Measurements from ENCODE around the gene ZDHHC16.
"Not testable (repeated sequence)": the region's sequence is repeated elsewhere in the genome, so short reads cannot be mapped to it uniquely, and the experiment has no call there.

The ZDHHC16 gene

DNA sequence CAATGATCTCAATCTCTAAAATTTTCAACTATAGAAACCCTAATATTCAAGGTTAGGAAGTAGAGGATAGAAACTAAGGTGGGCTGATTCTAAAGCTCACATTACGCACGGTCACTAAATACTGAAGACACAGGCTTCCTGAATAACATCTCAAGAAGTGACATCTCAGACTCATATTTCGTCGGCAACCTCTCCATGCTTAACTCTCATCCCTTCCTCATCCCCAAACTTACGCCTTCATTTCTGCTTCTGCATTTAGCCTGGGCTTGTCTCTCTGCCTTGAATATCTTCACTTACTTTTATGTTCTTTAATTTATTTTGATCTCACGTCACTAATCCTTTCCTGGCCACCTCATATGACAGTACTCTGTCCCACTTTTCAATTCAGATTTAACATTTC lies 10.8 kb upstream of the ZDHHC16 start:
- DNase-seq, result no peak

DNA sequence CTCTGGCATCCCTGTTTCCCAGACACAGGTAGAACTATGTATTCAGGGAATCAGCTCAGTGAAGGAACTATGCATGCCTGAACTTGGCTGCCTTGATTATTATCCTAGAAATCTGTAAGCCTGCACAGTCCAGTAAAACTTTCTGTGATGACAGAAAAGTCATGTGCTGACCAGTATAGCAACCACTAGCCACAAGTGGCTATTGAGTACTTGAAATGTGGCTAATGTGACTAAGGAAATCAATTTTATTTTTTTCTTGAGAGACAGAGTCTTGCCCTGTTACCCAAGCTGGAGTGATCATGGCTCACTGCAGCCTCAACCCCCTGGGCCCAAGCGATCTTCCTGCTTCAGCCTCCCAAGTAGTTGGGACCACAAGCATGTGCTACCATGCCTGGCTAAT lies 3.7 kb upstream of the ZDHHC16 start:
- DNase-seq, result no peak

DNA sequence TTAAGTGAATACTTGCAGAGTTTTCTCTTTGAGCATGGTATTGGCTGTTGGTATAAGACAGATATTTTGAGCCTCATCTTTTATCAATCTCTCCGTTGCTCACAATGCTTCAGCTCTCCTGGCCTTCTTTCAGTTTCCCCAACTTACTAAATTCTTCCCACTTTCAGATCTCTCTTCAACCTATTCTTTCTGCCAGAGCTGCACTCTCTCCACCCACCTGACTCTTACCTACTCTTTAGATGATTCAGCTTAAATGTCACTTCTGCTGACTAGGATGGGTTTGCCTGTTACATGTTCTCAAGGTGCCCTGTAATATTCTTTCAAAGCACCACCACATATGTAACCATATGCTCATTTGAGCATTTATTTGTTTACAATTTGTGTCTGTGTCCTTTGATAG lies 1.8 kb upstream of the ZDHHC16 start:
- no peak for DNase-seq

DNA sequence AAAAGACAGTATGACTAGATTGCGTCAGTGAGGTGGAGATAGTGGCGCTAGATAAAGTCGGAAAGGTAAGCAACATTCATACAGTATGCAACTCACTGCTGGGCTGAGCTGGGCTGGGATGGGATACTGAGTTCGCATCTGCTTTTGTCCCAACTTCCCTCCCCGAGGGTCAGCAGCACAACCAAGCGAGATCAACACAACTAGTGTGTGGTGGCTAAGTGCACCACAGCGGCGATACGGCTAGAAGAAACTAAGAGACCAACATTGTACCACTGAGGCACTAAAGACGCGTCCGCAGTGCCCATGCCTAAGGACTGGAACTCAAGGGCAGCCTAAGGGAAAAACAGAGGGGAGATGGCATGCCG lies 636 bp upstream of the ZDHHC16 start:
- DNase-seq, result no peak

DNA sequence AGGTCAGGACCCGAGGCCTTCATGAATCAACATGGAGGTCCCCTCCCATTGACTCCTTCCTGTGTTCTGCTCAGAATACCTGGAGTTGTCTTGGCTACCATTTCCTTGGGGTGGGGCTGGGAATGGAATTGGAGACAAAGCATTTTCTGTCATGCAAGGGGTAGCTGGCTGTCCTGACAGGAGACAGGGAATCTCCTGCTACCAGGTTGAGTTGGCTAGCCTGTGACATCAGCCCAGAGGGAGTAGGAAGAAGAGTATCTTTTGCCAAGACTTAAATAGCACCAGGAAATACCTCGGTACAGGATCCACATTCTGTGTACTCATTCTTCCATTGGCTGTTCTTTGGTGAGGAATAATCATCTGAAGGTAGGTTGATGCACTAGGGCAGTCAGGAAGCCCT lies 4.9 kb downstream of the ZDHHC16 start:
- no peak for DNase-seq

DNA sequence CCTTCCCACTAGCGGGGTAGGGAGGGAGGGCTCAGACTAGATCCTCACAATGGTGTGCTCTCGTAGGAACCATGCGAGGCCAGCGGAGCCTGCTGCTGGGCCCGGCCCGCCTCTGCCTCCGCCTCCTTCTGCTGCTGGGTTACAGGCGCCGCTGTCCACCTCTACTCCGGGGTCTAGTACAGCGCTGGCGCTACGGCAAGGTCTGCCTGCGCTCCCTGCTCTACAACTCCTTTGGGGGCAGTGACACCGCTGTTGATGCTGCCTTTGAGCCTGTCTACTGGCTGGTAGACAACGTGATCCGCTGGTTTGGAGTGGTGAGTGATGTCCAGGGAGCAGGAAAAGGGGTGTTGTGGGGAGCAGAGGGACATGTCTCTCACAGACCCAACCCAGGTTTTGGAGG lies 5.6 kb downstream of the ZDHHC16 start:
- no peak for DNase-seq

DNA sequence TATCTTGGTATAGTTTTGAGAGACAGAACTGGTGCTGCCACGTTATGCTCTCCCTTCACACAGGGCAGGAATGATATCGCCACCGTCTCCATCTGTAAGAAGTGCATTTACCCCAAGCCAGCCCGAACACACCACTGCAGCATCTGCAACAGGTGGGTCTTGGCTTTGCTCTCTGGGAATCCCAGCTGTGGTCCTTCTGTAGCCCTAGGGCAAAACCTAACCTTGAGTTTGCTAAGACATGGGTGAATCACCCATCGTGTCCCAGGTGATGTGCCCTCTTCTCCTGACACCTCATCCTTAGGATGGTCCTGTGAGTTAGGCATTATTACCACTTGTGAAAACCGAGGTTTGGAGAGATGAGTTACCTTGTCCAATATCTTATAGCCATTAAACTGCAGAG lies 6.4 kb downstream of the ZDHHC16 start:
- no peak for DNase-seq

DNA sequence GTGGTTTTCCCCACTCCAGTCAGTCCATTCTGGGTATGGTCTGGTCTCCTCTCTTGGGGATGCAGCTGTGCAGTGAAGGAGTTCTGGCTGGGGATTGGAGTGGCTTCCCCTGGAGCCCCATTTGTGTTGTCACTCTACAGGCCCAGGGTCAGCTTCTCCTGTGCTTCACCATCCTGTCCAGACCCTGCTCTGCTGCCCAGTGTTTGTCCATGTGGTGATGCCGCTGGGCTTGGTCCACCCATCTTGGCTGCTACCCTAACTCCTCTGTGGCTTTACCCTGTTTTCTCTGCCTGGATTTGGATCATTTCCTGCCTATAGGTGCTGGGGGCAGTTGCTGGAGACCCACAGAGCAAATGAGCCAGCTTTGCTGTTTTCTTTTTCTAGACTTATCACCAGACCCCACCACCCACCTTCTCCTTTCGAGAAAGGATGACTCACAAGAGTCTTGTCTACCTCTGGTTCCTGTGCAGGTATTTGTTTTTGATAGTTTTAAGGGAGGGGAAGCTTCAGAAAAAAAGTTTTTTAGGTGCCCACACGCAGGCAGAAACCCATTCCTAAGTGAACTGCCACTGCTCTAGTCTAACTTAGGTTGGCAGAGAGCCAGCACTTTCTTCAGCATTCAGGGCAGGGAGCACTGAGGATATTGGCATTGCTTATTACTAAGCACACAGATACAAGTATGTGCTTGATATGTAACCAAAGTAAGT lies 8.5 kb downstream of the ZDHHC16 start:
- peak; percentile 71 for DNase-seq

DNA sequence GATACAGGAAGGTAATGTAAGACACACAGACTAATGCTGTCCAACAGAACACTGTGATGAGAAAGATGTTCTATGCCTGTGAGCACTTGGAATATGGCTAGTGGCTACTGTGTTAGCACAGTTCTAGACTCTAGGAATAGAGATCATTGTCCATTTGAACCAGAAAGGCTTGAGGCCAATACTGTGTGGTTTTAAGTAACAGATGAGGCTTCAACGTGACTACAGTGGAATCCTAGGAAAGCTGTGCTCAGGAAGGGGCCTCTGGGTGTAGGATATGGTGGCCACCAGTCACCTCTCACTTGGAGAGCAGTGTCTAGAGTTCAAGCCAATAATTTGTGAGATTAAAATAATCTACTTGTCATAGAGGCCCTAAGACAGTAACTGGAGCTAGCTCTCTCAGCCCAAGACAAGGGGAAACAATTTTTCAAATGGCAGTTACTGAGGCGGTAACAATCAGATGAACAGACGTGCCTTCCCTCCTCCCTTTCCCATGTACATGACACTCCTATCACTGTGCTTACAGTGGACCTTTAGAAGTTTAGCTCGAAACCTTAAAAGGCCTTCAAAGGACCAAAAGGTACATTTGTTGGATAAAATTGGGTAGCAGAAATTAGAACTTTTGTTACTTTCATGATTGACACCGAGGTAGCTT lies 10.2 kb downstream of the ZDHHC16 start:
- no peak for DNase-seq

DNA sequence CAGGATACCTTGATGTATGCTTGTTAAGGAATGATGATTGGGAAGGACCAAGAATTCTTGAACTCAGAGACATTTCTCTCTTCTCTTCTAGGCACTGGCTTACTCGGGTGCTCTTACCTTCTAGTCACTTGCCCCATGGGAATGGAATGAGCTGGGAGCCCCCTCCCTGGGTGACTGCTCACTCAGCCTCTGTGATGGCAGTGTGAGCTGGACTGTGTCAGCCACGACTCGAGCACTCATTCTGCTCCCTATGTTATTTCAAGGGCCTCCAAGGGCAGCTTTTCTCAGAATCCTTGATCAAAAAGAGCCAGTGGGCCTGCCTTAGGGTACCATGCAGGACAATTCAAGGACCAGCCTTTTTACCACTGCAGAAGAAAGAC lies 10.7 kb downstream of the ZDHHC16 start:
- no peak for DNase-seq

DNA sequence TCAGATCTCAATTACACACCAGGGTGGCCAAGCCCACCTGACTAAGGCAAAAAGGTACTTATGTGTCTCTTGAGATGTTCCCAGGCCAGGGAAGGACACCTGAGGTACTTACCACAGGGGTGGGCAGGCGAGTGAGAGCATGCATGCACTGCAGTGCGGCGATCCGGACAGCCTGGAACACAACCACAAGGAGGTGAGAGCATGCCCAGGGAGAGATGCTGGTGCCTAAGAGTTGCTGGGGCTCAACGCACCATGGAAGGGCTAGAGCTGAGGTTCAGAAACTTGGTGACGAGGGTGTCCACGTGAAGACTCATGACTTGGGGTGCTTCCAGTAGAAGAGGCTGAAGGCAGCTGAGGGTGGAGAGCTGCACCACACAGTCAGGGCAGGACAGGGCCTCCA lies 13.1 kb downstream of the ZDHHC16 start:
- DNase-seq, result no peak

DNA sequence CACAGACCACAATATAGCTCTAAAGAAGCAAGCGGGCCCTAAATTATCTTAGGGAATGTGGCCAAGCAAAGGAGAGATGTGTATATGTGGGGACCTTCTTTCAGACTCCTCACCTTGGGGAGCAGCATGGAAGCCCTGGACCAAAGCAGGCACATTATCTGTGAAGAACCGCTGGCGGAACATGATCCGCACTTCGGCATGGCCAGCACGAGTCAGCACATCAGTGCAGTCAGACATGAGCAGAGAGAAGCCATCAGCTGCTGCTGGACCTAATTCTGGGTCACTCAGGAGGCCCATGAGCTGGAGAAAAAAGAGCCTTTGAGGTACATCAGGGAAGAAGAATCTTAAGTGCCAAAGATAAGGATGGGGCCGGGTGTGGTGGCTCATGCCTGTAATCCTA lies 14.0 kb downstream of the ZDHHC16 start:
- no peak for DNase-seq

DNA sequence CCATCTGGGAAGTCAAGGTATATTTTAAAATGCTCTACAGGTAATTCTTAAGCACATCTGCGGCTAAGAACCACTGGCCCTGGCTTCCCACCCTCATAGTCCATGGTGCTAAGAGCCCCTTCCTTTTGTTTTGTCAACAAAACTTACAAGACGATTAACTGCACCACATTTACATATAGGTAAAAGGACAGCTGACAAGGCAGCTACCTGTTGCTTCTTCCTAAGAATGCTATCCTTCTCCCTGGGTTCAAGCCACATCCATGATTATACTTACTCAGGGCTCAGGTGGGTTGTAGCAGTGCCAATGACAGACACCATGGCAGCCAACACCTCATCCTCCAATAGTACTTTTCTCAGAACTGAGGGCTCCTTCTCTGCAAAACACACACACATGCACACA lies 16.3 kb downstream of the ZDHHC16 start:
- DNase-seq, result no peak

DNA sequence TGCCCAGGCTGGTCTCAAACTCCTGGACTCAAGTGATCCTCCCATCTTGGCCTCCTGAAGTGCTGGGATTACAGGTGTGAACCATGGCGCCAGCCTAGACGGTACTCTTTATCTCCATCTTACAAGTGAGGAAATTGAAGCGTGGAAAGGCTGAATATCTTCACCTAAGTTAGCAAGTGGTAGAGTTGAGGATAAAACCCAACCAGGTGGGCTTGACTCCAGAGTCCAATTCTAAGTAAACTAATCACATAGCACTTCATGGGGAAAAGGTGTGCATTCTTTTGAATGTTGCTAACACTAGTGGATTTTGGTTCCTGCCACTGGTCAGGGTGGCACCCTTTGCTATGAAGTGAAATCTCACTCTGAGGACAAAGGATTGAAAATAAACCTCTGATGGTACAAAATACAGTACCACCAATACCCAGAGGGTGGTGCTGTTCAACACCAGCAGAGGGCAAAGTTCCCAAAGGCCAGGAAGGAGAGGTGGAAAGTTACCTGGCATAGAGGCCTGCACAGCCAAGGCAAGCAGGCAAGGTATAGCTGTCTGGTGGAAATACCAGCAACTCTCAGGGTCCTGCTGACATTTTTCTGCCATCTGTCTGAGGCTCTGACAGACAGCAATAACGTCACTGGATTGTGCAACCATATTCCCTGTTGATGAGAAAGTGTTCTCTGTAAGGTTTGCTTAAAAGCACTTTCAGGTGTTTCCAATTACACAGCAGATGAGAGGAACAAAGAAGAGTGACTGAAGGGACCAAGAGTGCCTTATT lies 17.6 kb downstream of the ZDHHC16 start:
- peak; percentile 67 for DNase-seq

DNA sequence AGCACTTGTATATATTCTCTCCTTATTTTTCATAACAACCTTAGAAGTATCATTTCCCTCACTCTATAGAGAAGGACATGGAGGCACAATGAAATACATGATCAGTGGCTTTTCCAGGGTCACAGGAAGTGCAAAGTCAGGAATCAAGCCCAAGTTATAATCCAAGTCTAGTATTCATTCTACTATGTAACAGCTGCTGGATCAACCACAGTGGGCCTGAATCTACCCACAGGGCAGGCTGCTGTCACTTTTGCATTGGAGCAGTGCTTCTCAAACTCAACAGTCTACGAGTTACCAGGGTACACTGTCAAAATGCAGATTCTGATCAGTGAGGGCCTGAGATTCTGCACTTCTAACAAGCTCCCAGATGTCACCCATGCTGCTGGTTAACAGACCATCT lies 18.3 kb downstream of the ZDHHC16 start:
- DNase-seq, result no peak

DNA sequence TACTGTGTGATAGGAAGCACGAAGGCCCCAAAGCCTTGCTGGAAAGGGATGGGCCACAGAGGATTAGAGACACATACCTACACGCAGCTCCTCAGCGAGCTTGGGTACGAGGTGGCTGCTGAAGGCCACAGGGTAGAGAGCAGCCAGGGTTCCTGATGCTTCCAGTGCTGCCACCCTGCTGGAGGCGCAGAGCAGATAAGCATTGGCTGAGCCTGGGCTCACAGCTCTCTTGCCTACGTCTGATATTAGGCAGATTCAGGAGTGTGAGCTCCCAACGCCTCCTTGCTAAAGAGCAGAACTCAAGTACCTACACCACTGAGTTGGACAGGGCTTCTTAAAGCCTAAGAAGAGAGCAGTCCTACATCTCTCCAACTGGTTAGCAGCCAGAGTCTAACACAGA lies 20.0 kb downstream of the ZDHHC16 start:
- no peak for DNase-seq

DNA sequence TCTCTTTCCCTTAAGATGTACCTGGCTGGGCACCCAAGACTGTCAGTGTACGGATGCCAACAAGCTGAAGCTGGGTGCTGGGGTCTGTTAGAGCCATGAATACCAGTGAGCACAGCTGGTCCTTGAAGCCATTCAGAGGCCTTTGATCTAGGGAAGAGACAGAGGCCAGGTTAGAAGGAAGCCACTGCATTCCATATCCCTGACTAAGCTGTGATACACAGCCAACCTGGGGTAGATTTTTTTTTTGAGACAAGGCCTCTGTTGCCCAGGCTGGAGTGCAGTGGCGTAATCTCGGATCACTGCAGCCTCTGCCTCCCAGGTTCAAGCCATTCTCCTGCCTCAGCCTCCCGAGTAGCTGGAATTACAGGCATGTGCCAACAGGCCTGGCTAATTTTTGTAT lies 20.8 kb downstream of the ZDHHC16 start:
- no peak for DNase-seq

DNA sequence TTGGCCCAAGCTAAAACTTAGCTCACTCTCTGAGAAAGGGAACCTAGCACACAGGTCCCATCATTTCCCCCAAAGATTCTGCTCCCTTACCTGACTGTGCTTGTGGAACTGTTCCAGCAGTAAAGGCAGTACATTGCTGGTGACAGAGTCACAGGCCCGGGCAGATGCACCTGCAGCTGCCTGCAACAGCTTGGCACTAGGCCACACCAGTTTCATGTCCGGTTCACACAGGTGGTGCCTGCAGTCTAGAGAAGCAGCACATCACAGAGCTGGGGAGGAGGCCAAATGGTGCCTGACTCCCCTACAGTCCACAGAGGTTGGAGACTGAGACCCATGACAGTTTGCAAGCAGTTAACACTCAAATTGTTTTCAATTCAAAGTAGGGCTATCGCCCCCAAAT lies 22.2 kb downstream of the ZDHHC16 start:
- DNase-seq, result no peak

DNA sequence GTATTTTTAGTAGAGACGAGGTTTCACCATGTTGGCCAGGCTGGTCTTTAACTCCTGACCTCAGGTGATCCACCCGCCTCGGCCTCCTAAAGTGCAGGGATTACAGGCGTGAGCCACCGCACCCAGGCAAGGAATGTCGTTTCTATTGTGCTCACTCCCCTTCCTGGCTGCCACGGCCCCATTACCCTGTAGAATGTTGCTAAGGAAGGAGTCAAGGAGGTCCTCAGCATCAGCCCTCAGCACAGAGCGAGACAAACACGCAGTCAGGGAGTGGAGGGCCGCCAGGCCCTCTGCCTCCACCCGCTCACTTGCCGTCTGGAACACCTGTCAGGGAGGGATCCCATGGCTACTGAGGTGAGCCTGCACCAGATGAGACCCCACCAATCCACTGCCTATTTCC lies 22.8 kb downstream of the ZDHHC16 start:
- DNase-seq, result not testable (repeated sequence)

DNA sequence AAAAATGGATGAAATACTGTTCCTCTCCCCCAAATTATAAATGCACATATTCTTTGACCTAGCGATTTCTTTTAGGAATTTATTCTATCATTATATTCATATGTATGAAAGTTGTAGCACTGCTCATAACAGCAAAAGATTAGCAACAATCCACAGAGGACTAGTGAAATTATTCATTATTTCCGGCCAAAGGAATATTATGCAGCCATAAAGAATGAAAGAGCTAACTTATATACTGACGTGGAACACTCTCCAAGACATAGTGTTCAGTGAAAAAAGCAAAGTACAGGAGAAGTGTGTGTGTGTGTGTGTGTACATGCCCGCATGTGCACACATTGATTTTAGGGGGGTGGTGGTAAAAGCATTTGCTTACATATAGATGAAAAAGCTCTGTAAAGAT lies 28.9 kb downstream of the ZDHHC16 start:
- no peak for DNase-seq

DNA sequence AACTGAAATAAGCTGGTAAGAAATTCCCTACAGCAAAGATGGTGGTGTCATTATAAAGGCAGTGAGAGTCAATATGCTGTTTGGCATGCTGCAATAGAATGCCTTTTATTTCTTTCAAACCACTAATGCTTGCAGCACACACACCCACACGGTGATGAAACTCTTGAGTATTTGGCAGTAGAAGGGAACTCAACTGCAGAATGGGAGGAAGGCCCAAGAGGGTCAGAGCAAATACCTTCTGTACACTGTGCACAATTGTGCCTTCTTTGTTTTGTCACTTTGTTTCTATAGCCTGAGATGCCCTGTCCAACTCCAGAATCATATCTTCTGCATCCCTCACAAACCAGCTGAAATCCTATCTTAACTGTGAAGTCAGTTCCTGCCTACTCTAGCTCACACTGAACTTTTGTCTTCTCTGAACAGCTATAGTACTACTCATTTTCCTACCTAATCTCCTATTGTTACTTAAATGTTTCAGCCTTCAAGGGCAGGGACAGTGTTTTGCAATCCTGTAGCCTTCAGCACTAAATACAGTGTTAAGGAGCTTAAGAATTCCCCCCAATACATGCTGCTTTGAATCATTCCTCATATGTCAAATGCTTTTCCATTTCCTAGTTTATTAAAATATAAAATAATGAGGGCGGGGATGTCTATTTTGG lies 30.1 kb downstream of the ZDHHC16 start:
- peak; percentile 23 for DNase-seq

DNA sequence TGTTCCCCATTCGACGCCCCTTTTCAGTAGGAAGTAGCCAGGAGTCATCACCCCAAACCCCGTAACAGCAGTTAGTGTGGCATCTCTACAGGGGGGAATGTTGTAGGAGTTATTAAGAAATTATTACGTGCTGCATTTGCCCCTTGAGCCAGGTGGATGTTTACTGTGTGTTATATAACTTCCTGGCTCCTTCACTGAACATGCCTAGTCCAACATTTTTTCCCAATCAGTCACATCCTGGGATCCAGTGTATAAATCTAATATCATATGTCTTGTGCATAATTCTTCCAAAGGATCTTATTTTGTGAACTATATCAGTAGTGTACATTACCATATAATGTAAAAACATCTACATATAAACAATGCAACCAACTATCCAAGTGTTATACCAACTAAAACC lies 33.4 kb downstream of the ZDHHC16 start:
- DNase-seq, result not testable (repeated sequence)

DNA sequence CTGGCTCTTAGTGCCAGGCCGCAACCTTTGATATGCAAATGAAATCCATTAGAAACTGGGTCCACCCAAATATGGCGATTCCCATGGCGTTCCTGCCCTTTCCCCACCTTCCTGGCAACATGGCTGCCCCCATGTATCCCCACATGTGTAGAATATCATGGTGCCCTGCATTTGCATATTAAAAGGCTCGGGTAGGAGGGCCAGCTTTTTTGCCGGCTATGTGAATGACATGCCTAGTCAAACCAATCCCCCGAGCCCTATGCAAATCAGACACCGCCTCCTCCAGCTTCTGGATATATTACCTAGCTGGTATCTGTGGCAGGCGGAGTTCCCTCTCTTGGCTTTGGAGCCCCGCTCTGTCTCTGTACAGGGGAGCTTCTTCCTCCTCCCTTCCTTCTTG lies 34.0 kb downstream of the ZDHHC16 start:
- DNase-seq, result peak; percentile 39

DNA sequence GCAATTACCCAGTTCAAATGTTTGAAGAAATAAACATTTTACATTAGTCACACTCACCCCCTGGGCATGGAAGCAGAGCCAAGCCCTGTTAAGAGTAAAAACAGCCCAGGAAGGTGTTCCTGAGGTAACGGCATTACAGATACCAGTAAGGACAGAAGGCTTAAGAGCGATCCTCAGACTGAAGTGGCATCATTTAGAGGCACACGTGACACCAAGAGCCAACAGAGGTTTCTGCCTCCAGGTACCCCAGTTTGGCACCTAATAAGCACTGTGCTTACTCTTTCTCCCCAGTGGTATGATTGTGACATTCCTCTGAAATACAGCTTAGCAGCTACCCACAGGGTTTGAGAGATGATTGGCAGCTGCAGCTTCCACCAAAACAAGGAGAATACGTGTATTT lies 35.1 kb downstream of the ZDHHC16 start:
- DNase-seq, result no peak
